Activated CD8-positive, alpha-beta memory T cell treated with anti-CD3 and anti-CD28 coated beads, Interleukin-2, amount 10 ng/mL, durations not matched to agents 7 days and 5 days (primary cell): ENCODE measurements around the gene ANTXRL. TPM values are rescaled to one million over a fixed set of nuclear protein-coding genes. Genes with fewer than 3 reads are reported as not detected.
"Not testable (repeated sequence)": the region's sequence is repeated elsewhere in the genome, so short reads cannot be mapped to it uniquely, and the experiment has no call there.

Experiments used
- ATAC-seq: fragments of 150-1000 bp; cut with Tn5 transposase; one replicate; pipeline ENCODE4 v1.10.0; 2021; ENCODE audit warnings: moderate library complexity
- CTCF ChIA-PET: fragments of 350-600 bp; sonication (Branson Sonifier 250); formaldehyde crosslinking; loops from one replicate; lab custom pipeline; 2021; ENCODE audit warnings: antibody characterized with exemption; lab: Charles Lee
- DNase-seq: peaks from one replicate; pipeline ENCODE4 v3.0.0-alpha.2; 2020
- H3K27ac Mint-ChIP-seq: one replicate; pipeline ENCODE4 v1.8.0; 2021; ENCODE audit warnings: mild to moderate bottlenecking, mixed read lengths
- H3K27me3 Mint-ChIP-seq: one replicate; pipeline ENCODE4 v1.8.0; 2021; ENCODE audit warnings: mixed read lengths
- H3K36me3 Mint-ChIP-seq: one replicate; pipeline ENCODE4 v1.8.0; 2021; ENCODE audit warnings: mild to moderate bottlenecking, mixed read lengths
- H3K4me1 Mint-ChIP-seq: one replicate; pipeline ENCODE4 v1.8.0; 2021; ENCODE audit warnings: mixed read lengths
- H3K4me3 Mint-ChIP-seq: one replicate; pipeline ENCODE4 v1.8.0; 2021; ENCODE audit warnings: mild to moderate bottlenecking, moderate library complexity, mixed read lengths
- H3K9me3 Mint-ChIP-seq: one replicate; pipeline ENCODE4 v1.8.0; 2022; ENCODE audit warnings: low read depth, mixed read lengths
- total RNA-seq, 2 experiments: library from RNA; stranded (reverse); gene quantifications; one replicate each; pipeline ENCODE4 v1.2.3, GENCODE V29; 2021

ANTXRL gene
- total RNA-seq, 2 experiments from 2014 or later: not detected

DNA sequence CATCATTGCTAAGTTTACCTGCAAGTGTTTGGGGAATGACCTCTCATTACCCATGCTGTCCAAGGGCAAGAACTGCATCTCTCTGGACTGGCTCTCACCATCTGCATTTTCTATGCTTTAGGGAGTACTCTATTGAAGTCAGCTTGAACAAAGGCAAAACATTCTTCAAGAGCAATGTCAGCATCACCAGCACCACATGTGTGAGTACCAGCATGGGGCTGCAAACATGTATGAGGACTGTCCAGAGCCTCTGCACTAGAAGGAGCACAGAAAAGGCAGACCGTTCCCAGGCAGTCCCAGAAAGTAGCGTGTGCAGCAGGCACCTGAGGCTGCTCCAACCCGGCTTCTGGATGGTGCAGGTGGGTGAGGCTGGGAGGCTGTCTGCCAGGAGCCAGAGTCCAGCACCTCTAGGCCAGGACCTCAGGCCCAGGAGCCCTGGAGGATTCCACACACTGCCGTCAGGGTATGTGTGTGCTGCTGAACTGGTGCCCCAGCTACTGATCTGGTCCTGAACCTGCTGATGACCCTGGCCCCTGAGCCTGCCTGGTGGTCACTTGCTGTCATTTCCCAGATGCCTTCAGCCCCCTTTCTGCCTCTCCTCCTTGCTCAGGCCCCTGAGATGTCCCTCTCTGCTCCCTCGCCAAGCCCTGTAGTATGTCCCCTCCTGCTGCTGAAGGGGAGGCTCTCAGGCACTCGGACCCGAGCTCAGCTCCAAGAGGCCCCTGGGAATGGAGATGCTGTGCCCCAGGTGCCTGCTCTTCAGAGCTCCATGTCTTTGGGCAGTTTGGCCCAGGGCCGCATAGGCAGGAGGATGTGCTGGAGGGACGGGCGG is 20.7 kb downstream of the ANTXRL start:
- Mint-ChIP-seq H3K4me3 (no peak overlapping the region), H3K36me3 (no peaks in the 10 kb centered on the region), H3K27me3 (no peaks in the 10 kb centered on the region), H3K4me1 (no peaks in the 10 kb centered on the region), H3K9me3 (no peaks in the 10 kb centered on the region), H3K27ac (no peak overlapping the region)
- ATAC-seq: no peak
- no peak for DNase-seq
- CTCF ChIA-PET: no interaction called here

DNA sequence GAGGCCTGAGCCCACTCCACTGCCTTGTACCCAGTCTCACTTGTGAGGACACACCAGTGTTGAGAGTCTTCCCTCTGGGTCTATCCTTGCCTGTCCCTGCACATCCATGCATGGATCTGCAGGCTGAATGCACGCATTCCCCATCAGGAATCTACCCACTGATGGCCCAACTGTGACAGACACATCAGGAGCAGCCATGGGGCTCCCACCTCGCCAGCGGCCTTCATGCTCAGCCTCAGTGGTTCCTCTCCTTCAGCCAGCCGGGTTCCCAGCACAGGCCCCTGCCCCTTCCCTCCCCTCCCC is 21.3 kb downstream of the ANTXRL start:
- DNase-seq (no peak), ATAC-seq (no peak)
- Mint-ChIP-seq H3K36me3 (no peaks in the 10 kb centered on the region), H3K9me3 (no peaks in the 10 kb centered on the region), H3K4me3 (no peak overlapping the region), H3K27ac (no peak overlapping the region), H3K4me1 (no peaks in the 10 kb centered on the region), H3K27me3 (no peaks in the 10 kb centered on the region)
- CTCF ChIA-PET: no interaction called here

DNA sequence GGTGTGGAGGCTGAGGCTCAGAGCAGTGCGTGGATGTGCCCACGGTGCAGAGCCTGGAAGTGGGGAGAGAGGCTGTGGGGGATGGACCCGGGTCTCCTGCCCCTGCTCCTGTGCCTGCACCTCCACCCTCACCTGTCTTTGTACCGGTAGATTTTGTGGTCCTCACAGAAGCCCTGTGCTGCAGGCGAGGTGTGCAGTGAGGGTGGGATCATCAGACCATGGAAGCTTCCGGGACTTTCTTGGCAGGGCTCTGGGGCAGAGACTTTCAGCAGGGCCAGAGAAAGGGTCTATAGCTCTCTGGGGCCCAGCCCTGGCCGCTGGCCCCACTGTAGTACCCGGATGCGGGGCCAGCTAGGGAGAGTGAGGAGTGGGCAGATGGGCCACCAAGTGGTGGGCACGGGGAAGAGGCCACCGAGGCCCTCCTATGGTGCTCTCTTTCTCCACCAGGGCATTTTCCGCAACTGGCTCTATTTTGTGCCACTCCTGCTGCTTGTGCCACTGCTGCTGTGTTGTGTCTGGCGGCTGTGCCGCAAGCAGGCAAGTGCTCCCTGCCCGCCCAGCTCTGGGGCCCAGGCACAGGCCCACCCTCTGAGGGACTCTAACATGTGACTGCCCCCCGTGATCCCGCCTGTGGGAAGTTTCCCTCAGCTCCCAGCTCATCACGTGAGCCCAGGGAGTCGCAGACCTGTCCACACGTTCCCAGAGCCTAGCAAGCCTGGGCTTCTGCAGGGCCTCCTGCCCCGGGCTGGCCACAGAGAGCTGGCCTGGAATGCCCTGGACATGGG is 22.1 kb downstream of the ANTXRL start:
- Mint-ChIP-seq H3K9me3 (no peaks in the 10 kb centered on the region), H3K27me3 (no peaks in the 10 kb centered on the region), H3K27ac (no peak overlapping the region), H3K36me3 (no peaks in the 10 kb centered on the region), H3K4me1 (no peaks in the 10 kb centered on the region), H3K4me3 (no peak overlapping the region)
- ATAC-seq (no peak), DNase-seq (no peak)
- CTCF ChIA-PET: no interaction called here

DNA sequence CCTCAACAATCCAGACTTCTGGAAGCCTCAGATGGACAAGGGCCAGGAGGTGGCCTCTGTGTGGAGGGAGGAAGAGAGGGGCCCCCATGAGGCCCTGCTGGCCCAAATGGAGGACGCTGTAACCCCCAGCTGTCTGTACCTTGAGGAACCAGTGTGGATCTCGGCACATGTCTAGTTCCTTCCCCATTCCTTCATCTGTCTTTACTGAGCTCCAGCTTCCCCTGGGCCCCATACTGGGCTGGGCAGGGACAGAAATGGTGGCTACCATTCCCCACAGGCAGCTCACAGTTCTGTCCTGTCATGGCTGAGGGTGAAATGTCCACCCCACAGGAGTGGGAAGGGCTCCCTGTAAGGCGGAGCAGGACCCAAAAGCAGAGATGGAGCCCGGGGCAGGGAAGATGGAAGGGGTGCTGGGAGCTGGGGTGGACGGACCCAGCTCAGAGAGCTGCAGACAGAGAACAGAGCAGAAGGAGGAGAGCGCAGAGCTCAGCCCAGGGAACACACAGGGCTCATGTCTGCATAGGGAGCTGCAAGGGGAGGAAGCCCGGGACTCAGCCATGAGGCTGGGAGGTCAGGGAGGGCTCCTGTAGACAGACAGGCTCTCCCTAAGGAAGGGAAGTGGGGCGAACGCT is 22.8 kb downstream of the ANTXRL start:
- Mint-ChIP-seq H3K4me3 (no peak overlapping the region), H3K9me3 (no peaks in the 10 kb centered on the region), H3K27me3 (no peaks in the 10 kb centered on the region), H3K27ac (no peak overlapping the region), H3K4me1 (no peaks in the 10 kb centered on the region), H3K36me3 (no peaks in the 10 kb centered on the region)
- CTCF ChIA-PET: no interaction called here
- ATAC-seq: no peak
- DNase-seq: no peak

DNA sequence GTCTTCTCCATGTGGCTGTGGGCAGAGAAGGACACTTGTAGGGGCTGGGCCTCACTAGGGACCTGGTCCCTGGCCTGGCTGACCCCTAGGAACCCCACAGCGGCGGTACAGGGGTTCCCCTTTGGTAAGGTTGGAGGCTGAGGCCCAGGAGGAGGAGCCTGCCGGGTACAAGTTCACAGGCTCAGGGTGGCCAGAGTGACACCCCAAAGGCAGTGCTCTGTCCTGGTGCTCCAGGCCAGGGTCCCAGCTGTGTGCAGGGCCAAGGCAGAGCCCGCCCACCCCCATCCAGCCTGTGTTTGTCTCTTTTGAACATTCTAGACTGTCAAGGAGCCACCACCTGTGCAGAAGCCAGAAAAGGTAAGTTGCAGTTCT is 23.3 kb downstream of the ANTXRL start:
- Mint-ChIP-seq H3K4me3 (no peak overlapping the region), H3K4me1 (no peaks in the 10 kb centered on the region), H3K27ac (no peak overlapping the region), H3K9me3 (no peaks in the 10 kb centered on the region), H3K27me3 (no peaks in the 10 kb centered on the region), H3K36me3 (no peaks in the 10 kb centered on the region)
- no peak for ATAC-seq
- no peak for DNase-seq
- CTCF ChIA-PET: no interaction called here

DNA sequence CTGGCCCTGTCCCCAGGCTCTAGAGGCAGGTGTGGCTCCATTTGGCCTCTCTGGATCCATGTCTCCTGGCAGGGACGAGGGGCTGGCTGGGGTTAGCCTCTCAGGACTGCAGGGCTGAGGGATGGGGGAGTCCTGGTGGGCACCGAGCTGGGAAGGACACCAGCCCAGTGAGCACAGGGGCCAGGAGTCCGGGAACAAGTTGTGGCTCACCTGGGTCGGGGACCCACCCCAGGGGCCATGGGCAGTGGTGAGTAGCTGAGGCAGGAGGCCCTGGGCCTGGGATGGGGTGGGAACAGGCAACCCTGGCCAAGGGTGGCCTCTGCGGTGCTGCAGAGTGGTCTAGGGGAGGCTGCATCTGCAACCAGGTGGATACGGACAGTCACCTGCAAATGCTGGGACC is 24.1 kb downstream of the ANTXRL start:
- no peaks in the 10 kb centered on the region for H3K9me3 Mint-ChIP-seq
- H3K36me3 Mint-ChIP-seq: no peaks in the 10 kb centered on the region
- no peak overlapping the region for H3K27ac Mint-ChIP-seq
- CTCF ChIA-PET: no interaction called here
- ATAC-seq (no peak), DNase-seq (no peak)
- H3K4me3 Mint-ChIP-seq: no peak overlapping the region
- no peaks in the 10 kb centered on the region for H3K27me3 Mint-ChIP-seq
- H3K4me1 Mint-ChIP-seq: no peaks in the 10 kb centered on the region

DNA sequence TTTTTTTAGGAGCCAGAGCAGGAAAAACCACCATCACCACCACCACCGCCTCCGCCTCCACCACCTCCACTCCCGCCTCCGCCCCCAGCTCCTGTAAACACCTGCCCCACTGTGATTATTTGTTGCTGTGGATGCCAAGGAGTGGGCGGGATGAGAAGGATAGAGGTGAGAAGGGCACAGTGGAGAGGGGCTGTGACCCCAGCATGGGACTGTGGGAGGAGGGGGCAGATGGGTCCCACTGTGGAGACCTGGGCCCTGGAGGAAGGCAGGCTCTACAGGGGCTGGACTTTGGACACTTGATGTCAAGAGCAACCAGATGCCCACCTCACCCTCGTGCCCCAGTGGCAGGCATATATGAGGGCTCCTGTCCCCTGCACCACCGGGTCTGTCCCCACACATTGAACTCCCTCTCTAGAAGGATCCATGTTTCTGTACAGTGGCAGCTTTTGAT is 24.7 kb downstream of the ANTXRL start:
- no peaks in the 10 kb centered on the region for H3K27me3 Mint-ChIP-seq
- no peak overlapping the region for H3K27ac Mint-ChIP-seq
- CTCF ChIA-PET: no interaction called here
- ATAC-seq: no peak
- no peaks in the 10 kb centered on the region for H3K4me1 Mint-ChIP-seq
- no peak for DNase-seq
- no peak overlapping the region for H3K4me3 Mint-ChIP-seq
- no peaks in the 10 kb centered on the region for H3K36me3 Mint-ChIP-seq
- no peaks in the 10 kb centered on the region for H3K9me3 Mint-ChIP-seq

DNA sequence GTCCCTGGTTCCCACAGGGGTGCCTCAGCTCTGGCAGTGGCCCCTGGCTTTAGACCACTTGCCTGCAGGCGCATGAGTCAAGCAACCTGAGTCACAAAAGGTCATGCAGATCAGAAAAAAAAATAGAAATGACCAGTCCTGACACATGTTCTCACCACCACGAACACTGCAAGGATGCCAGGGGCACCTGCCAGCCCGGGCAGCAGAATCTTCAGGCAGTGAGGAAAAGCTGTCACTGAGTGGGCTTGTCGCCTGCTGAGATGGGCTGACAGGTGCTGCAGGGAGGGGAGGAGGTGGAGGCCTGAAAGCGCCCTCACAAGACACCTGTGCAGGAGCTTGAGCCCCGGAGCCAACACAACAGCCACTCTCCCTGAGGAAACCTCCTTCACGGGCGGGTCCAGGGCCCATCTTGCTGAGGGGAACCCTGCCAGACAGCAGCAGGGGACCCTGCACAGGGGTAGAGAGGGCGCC is 25.2 kb downstream of the ANTXRL start:
- CTCF ChIA-PET, H3K4me3 Mint-ChIP-seq, H3K27me3 Mint-ChIP-seq, H3K9me3 Mint-ChIP-seq, H3K36me3 Mint-ChIP-seq, DNase-seq, ATAC-seq, H3K27ac Mint-ChIP-seq, H3K4me1 Mint-ChIP-seq: not testable (repeated sequence)

DNA sequence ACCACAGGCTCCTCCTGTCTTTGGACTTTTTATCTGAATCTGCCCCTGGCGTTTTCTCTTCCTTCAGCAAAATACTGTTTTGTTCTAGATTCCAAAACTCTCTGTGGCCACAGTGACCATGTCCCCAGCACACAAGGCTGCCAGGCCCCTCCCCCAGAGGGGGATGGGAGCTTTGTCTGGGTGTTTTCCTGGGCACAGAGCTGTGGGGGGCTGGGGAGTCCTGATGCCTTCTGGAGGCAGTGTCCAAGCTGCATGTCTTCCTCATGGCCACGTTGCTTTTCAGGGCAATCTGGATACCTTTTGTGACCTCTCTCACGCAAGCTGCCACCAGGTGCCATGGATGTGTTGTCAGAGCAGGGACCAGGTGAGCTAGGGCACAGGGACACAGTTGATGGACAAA is 26.2 kb downstream of the ANTXRL start:
- H3K9me3 Mint-ChIP-seq: no peaks in the 10 kb centered on the region
- H3K4me3 Mint-ChIP-seq: no peak overlapping the region
- H3K27me3 Mint-ChIP-seq: no peaks in the 10 kb centered on the region
- H3K4me1 Mint-ChIP-seq: no peaks in the 10 kb centered on the region
- DNase-seq (no peak), ATAC-seq (no peak)
- H3K27ac Mint-ChIP-seq: no peak overlapping the region
- H3K36me3 Mint-ChIP-seq: no peaks in the 10 kb centered on the region
- CTCF ChIA-PET: no interaction called here

DNA sequence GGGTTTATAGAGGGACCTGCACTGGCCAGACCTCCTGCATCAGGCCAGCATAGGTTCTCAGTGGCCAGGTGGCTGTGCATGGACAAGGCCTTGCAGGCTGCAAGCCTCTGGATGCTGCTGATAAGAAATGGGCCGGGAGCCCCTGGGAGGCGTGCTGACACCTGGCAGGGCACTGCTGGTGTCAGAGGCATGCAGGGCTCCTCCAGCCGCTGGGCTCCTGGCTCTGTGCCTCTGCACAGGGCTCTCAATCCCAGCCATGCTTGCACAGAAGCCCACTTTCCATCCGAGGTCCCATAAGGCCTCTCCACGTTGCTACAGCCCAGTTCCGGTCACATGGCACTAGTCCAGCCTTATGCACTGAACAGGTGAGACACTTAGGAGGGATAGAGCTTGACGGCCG is 27.3 kb downstream of the ANTXRL start:
- DNase-seq (no peak), ATAC-seq (no peak)
- no peaks in the 10 kb centered on the region for H3K36me3 Mint-ChIP-seq
- H3K4me1 Mint-ChIP-seq: no peaks in the 10 kb centered on the region
- CTCF ChIA-PET: no interaction called here
- H3K27ac Mint-ChIP-seq: no peak overlapping the region
- no peak overlapping the region for H3K4me3 Mint-ChIP-seq
- no peaks in the 10 kb centered on the region for H3K27me3 Mint-ChIP-seq
- H3K9me3 Mint-ChIP-seq: no peaks in the 10 kb centered on the region

DNA sequence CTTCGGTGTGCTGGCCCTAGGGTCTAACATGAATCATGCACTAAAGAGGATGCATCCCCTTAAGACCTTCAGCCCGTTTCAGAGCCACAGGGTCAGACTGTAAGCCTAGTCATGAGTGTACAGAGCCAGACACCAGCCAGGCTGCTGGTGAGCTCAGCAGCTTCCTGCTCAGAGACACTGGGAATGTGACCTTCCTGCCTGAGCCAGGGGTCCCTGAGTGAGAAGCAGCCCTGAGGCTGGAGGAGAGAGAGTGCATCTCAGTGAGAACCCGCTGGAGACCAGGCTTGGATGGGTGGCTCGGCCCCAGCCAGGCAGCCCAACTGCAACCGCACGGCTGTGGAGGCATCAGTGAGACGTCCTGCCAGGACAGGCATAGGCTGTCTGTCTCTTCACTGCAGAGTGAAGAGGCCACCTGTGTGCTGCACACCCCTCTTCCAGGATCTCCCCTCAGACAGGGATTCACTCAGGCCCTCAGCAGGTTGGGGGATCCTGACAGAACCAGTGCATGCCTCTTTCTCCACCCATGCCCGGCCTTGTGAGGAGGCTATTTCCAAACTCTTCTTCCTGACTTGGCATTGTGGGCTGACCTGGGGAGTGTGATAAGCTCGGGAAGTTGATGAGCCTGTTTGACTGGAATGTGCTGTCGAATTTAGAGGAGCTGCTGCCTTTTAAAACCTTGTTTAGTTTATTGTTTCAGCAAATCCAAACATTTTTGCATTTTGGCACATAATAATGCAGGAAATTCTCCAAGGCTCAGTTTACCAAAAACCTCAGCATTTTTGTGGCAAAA is 28.5 kb downstream of the ANTXRL start:
- H3K4me1 Mint-ChIP-seq, H3K9me3 Mint-ChIP-seq, H3K36me3 Mint-ChIP-seq, DNase-seq, H3K27me3 Mint-ChIP-seq, H3K4me3 Mint-ChIP-seq, ATAC-seq, CTCF ChIA-PET, H3K27ac Mint-ChIP-seq: not testable (repeated sequence)

DNA sequence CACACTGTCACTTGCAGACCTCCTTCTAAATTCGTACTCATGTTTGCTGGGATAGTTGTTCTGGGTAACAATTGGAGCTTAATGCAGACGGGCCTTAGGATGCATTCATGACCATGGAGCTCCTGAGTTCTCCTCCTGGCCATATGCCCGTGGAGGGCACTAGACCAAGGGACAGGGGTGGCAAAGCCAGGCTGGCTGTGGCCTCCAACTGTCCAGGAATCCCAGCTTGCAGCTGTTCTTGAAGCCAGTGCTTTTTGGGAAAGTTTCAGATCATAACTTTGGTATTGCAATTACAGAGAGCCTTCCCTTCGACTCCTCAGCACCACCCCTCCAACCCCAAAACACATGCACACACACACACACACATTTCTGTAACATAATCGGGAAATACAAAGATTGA is 30.6 kb downstream of the ANTXRL start:
- no peak for ATAC-seq
- no peak overlapping the region for H3K4me3 Mint-ChIP-seq
- CTCF ChIA-PET: no interaction called here
- H3K9me3 Mint-ChIP-seq: no peaks in the 10 kb centered on the region
- H3K36me3 Mint-ChIP-seq: no peaks in the 10 kb centered on the region
- H3K27ac Mint-ChIP-seq: no peak overlapping the region
- H3K4me1 Mint-ChIP-seq: no peaks in the 10 kb centered on the region
- H3K27me3 Mint-ChIP-seq: peaks cover 5% of the 10 kb centered on the region
- DNase-seq: no peak

DNA sequence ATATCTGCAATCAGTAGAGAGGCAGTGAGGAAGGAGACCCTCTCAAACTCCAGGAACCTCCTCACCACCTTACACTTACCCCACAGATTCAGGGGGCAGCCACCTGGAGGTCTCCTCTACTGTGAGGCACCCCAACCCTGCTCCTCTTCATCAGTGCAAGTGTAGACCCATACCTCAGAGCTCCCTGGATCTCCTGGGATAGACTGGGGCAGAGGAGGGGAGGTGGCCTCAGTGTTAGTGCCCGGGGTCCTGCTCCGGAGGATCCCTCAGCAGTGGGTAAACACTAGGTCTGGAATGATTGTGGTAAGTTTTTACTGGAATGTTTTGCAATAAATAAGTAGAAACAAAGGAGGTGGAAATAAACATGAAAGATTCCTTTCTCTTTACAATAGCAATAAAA is 31.1 kb downstream of the ANTXRL start:
- Mint-ChIP-seq H3K4me1 (no peaks in the 10 kb centered on the region), H3K4me3 (no peak overlapping the region), H3K27me3 (peaks cover 5% of the 10 kb centered on the region), H3K27ac (no peak overlapping the region), H3K9me3 (no peaks in the 10 kb centered on the region), H3K36me3 (no peaks in the 10 kb centered on the region)
- CTCF ChIA-PET: no interaction called here
- no peak for DNase-seq
- ATAC-seq: no peak
